ENCODE results near the gene C13orf46.

DNA sequence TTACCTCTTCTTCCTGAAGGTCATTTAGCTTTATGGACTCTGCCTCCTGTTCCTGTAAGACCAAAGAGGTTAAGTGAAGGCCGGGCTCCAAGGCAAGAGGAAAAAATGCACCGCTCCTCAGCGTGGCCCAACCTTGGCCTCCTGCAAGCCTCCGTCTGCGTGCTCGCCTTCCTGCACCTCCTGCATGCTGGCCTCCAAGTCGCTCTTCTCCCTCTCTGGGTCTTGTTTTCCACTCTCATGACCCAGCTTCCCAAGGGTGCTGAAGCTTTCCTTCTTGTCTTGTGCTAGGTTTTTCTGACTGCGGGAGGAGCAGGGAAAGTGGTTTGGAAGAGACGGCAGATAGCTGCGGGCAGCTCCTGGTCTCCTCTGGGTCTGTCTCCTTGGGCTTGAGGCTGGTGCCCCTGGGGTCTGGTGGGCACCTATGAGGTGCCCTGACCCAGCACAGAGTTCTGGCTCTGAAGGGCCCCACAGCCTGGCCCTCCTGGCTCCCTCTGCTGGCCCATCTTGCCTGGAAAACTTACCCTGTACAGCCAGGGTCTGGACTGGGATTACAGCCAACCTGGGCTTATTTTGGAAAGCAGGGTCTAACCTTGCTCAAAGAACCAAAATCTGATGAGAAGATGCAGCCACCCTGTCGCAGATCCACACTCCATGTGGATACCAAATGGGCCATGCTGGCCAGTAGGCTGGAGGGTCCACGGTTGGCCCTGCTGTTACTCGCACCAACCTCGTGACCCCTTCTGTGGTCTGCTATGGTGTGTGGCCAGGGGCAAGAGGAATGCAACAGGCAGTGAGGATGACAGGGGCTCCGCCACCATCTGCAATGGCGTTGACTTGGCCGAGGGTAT, 5.2 kb downstream of the C13orf46 start:
- TF ChIP-seq EZH2 (IDR thresholded peaks at IDR 0.05; ENCODE audit: insufficient read depth, poor library complexity, severe bottlenecking) (no peak), EZH2phosphoT487 (IDR thresholded peaks at IDR 0.05; ENCODE audit: insufficient read depth, low read depth) (no peak)
